T-cell (primary cell): ENCODE measurements around the gene KIAA2012. TPM values are rescaled to one million over a fixed set of nuclear protein-coding genes. Genes with fewer than 3 reads are reported as not detected.

ENCODE experiments used
- ATAC-seq, 4 experiments: fragments of 200-7000 bp in 3 of 4; fragments of 150-1000 bp in 1 of 4; cut with Tn5 transposase; replicated peaks in 1 of 4; 1 replicate in 3 of 4; 2 replicates in 1 of 4; pipeline ENCODE4 v1.10.0; 2021; ENCODE audit warnings: moderate library complexity in 3 of 4, mild to moderate bottlenecking in 2 of 4, moderate number of reproducible peaks in 1 of 4
- CTCF ChIA-PET, 2 donors: fragments of 300-600 bp; sonication (Branson Sonifier 250); formaldehyde crosslinking; loops; one replicate each; lab custom pipeline; 2022; ENCODE audit warnings: antibody characterized with exemption in 2 of 2; lab: Charles Lee
- POLR2A ChIA-PET, 2 donors: fragments of 300-600 bp; sonication (Branson Sonifier 250); formaldehyde crosslinking; loops; one replicate each; lab custom pipeline; 2022; ENCODE audit warnings: antibody characterized with exemption in 2 of 2; lab: Charles Lee
- DNase-seq, 35 experiments: peaks; one replicate each; pipeline versions ENCODE4 v3.0.0 to v3.0.0-alpha.2; 2013 to 2023
- H3K27ac ChIP-seq: one replicate; pipeline ENCODE4 v1.5.1; 2013; ENCODE audit warnings: low read length
- H3K27me3 ChIP-seq, 2 experiments: replicated peaks in 1 of 2; 1 replicate in 1 of 2; 2 replicates in 1 of 2; pipeline versions ENCODE4 v1.6.1 to v1.7.0; 2013; ENCODE audit warnings: low read length in 1 of 2, mixed read lengths in 1 of 2; ENCODE audit not compliant: control insufficient read depth in 2 of 2, insufficient read depth in 2 of 2; ENCODE audit errors: extremely low read depth in 1 of 2
- H3K36me3 ChIP-seq, 2 donors: 1 replicate in 1 of 2; 2 replicates in 1 of 2; pipeline versions ENCODE4 v1.6.1 to v1.7.0; 2013; ENCODE audit warnings: low read length in 1 of 2; ENCODE audit not compliant: control insufficient read depth in 2 of 2, insufficient read depth in 1 of 2; ENCODE audit errors: extremely low read depth in 1 of 2
- H3K4me1 ChIP-seq, 2 experiments: 1 replicate in 1 of 2; 2 replicates in 1 of 2; pipeline versions ENCODE4 v1.6.1 to v1.7.0; 2013; ENCODE audit warnings: low read length in 2 of 2, mixed read lengths in 1 of 2; ENCODE audit not compliant: insufficient read depth in 2 of 2, control insufficient read depth in 1 of 2; ENCODE audit errors: extremely low read depth in 1 of 2
- H3K4me3 ChIP-seq, 2 donors: 1 replicate in 1 of 2; 2 replicates in 1 of 2; pipeline versions ENCODE4 v1.5.1 to v1.7.0; 2013; ENCODE audit warnings: mild to moderate bottlenecking in 2 of 2, low read length in 1 of 2, moderate library complexity in 1 of 2; ENCODE audit not compliant: control insufficient read depth in 1 of 2; ENCODE audit errors: extremely low read depth in 1 of 2
- H3K9me3 ChIP-seq: 2 replicates; pipeline ENCODE4 v1.7.0; 2013
- H3K27ac Mint-ChIP-seq, 2 donors: one replicate each; pipeline ENCODE4 v1.8.0; 2020 to 2021; ENCODE audit warnings: mild to moderate bottlenecking in 2 of 2, mixed read lengths in 2 of 2
- H3K27me3 Mint-ChIP-seq, 2 donors: one replicate each; pipeline ENCODE4 v1.8.0; 2021 to 2022; ENCODE audit warnings: mixed read lengths in 2 of 2
- H3K36me3 Mint-ChIP-seq: one replicate; pipeline ENCODE4 v1.8.0; 2021; ENCODE audit warnings: mixed read lengths
- H3K4me1 Mint-ChIP-seq, 3 donors: one replicate each; pipeline ENCODE4 v1.8.0; 2020 to 2022; ENCODE audit warnings: mixed read lengths in 3 of 3, mild to moderate bottlenecking in 1 of 3
- H3K4me3 Mint-ChIP-seq, 3 donors: one replicate each; pipeline ENCODE4 v1.8.0; 2020 to 2022; ENCODE audit warnings: mild to moderate bottlenecking in 3 of 3, mixed read lengths in 3 of 3, moderate library complexity in 3 of 3
- H3K9me3 Mint-ChIP-seq, 3 donors: one replicate each; pipeline ENCODE4 v1.8.0; 2020 to 2022; ENCODE audit warnings: mixed read lengths in 3 of 3
- WGBS: methylation state at CpG from one replicate; pipeline ENCODE4 v1.1.5; 2013; ENCODE audit warnings: missing lambda C conversion rate; ENCODE audit not compliant: insufficient coverage; 5-methylcytosine and 5-hydroxymethylcytosine counted together
- total RNA-seq, 35 experiments: library from RNA in 6 of 35; stranded (reverse) in 6 of 35; fragments of 120-200 nt in 1 of 35; gene quantifications; one replicate each; pipeline versions ENCODE4 v1.2.1 to v1.2.4 and lab custom pipeline; 2013 to 2026

The KIAA2012 gene
- total RNA-seq, 5 donors from 2014 or later (not counting 1 experiment from before 2014, with no cell fraction given) = not detected

GRCh38 chr2:202060218-202060617 lies 12.8 kb upstream of the KIAA2012 start:
- H3K4me1 ChIP-seq = no peaks in the 10 kb centered on the region
- WGBS = no CpG with 5 or more reads among the region's 3 CpGs
- peaks cover 0 to 13% of the 10 kb centered on the region in 2 experiments for H3K27me3 ChIP-seq
- no peaks in the 10 kb centered on the region for H3K4me1 Mint-ChIP-seq
- peaks cover 18 to 38% of the 10 kb centered on the region in 2 donors for H3K27me3 Mint-ChIP-seq
- H3K4me3 Mint-ChIP-seq = no peak overlapping the region
- H3K27ac ChIP-seq = no peak overlapping the region
- no peak overlapping the region for H3K27ac Mint-ChIP-seq
- H3K36me3 ChIP-seq = no peaks in the 10 kb centered on the region
- POLR2A ChIA-PET = no interaction called here
- CTCF ChIA-PET = interaction anchor here in 1 of 2 donors (0.6 kb wide), 1 partner anchor 1535 kb away, joined by 4 read pairs; no protein-coding TSS in a partner anchor
- DNase-seq (no peak), ATAC-seq (no peak)
- no peak overlapping the region for H3K4me3 ChIP-seq
- H3K36me3 Mint-ChIP-seq = no peaks in the 10 kb centered on the region
- no peaks in the 10 kb centered on the region for H3K9me3 ChIP-seq
- no peaks in the 10 kb centered on the region for H3K9me3 Mint-ChIP-seq

DNA sequence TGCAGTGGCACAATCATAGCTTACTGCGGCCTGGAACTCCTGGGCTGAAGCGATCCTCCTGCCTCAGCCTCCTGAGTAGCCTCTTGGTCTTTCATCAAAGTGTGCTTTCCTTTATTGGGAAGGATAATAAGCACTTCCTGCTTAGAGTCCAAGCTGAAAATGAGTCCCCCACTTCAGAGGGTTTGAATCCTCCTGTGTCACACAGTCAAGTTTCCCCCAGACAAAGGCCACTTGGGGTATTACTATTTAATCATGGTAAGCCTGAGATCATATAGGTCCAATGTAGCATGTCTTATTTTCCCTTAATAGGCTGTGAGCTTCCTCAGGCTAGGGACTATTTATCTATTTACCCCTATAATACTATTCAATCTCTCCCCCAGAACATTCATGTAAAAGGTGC lies 11.4 kb upstream of the KIAA2012 start:
- Mint-ChIP-seq H3K9me3 (no peaks in the 10 kb centered on the region), H3K27ac (no peak overlapping the region), H3K4me1 (no peaks in the 10 kb centered on the region), H3K36me3 (no peaks in the 10 kb centered on the region), H3K4me3 (no peak overlapping the region), H3K27me3 (peaks cover 10 to 32% of the 10 kb centered on the region in 2 donors)
- WGBS = 100% methylated on average over 1 of the region's 2 CpGs
- no peaks in the 10 kb centered on the region for H3K36me3 ChIP-seq
- no peak overlapping the region for H3K27ac ChIP-seq
- no peaks in the 10 kb centered on the region for H3K4me1 ChIP-seq
- H3K4me3 ChIP-seq = no peak overlapping the region
- DNase-seq (no peak), ATAC-seq (no peak)
- CTCF ChIA-PET = interaction anchor here in 1 of 2 donors (0.5 to 0.6 kb wide), 2 partner anchors 466 to 994 kb away, joined by 3 read pairs; no protein-coding TSS in a partner anchor
- peaks cover 0 to 11% of the 10 kb centered on the region in 2 experiments for H3K27me3 ChIP-seq
- POLR2A ChIA-PET = interaction anchor here in 1 of 2 donors (0.6 kb wide), 1 partner anchor 1461 kb away, joined by 16 read pairs; no protein-coding TSS in a partner anchor
- H3K9me3 ChIP-seq = no peaks in the 10 kb centered on the region

- POLR2A ChIA-PET = no interaction called here
- no peaks in the 10 kb centered on the region for H3K4me1 ChIP-seq
- peaks cover 8 to 18% of the 10 kb centered on the region in 2 donors for H3K27me3 Mint-ChIP-seq
These were observed 8.7 kb upstream of the KIAA2012 start for GRCh38 chr2:202064171-202064880.

GRCh38 chr2:202064881-202065230 lies 8.2 kb upstream of the KIAA2012 start:
- H3K36me3 Mint-ChIP-seq = no peaks in the 10 kb centered on the region
- H3K27me3 ChIP-seq = peaks cover 0 to 8% of the 10 kb centered on the region in 2 experiments
- H3K4me3 ChIP-seq = no peak overlapping the region
- peaks cover 3 to 18% of the 10 kb centered on the region in 2 donors for H3K27me3 Mint-ChIP-seq
- ATAC-seq = no peak
- no peak overlapping the region for H3K27ac ChIP-seq
- no peaks in the 10 kb centered on the region for H3K9me3 Mint-ChIP-seq
- no CpG with 5 or more reads among the region's 3 CpGs for WGBS
- no peak overlapping the region for H3K27ac Mint-ChIP-seq
- DNase-seq = no peak
- no peaks in the 10 kb centered on the region for H3K4me1 Mint-ChIP-seq
- ChIA-PET POLR2A (no interaction called here), CTCF (no interaction called here)
- H3K4me3 Mint-ChIP-seq = no peak overlapping the region
- H3K9me3 ChIP-seq = no peaks in the 10 kb centered on the region
- H3K4me1 ChIP-seq = no peaks in the 10 kb centered on the region
- H3K36me3 ChIP-seq = no peaks in the 10 kb centered on the region

More at GRCh38 chr2:202064171-202064880, 8.7 kb upstream of the KIAA2012 start:
- Mint-ChIP-seq H3K36me3 (no peaks in the 10 kb centered on the region), H3K4me3 (no peak overlapping the region), H3K9me3 (no peaks in the 10 kb centered on the region), H3K4me1 (no peaks in the 10 kb centered on the region), H3K27ac (no peak overlapping the region)
- Histone ChIP-seq H3K4me3 (no peak overlapping the region), H3K27me3 (peaks cover 0 to 8% of the 10 kb centered on the region in 2 experiments), H3K36me3 (no peaks in the 10 kb centered on the region), H3K27ac (no peak overlapping the region), H3K9me3 (no peaks in the 10 kb centered on the region)
- WGBS = 54% methylated on average over 3 of the region's 3 CpGs
- no peak for ATAC-seq
- CTCF ChIA-PET = no interaction called here
- DNase-seq = no peak

- Histone ChIP-seq H3K36me3 (no peaks in the 10 kb centered on the region), H3K9me3 (no peaks in the 10 kb centered on the region), H3K27ac (no peak overlapping the region), H3K4me3 (no peak overlapping the region), H3K4me1 (no peaks in the 10 kb centered on the region), H3K27me3 (peaks cover 0 to 6% of the 10 kb centered on the region in 2 experiments)
- ChIA-PET POLR2A (interaction anchor here in 1 of 2 donors (0.6 kb wide), 1 partner anchor 291 kb away, joined by 3 read pairs; no protein-coding TSS in a partner anchor), CTCF (no interaction called here)
- WGBS = no CpG with 5 or more reads among the region's 3 CpGs
- ATAC-seq (no peak), DNase-seq (no peak)
- no peaks in the 10 kb centered on the region for H3K36me3 Mint-ChIP-seq
- no peaks in the 10 kb centered on the region for H3K9me3 Mint-ChIP-seq
- no peaks in the 10 kb centered on the region for H3K4me1 Mint-ChIP-seq
- H3K27me3 Mint-ChIP-seq = peaks cover 3 to 14% of the 10 kb centered on the region in 2 donors
- H3K27ac Mint-ChIP-seq = no peak overlapping the region
- no peak overlapping the region for H3K4me3 Mint-ChIP-seq
These were observed 7.2 kb upstream of the KIAA2012 start for GRCh38 chr2:202065876-202066275.

DNA sequence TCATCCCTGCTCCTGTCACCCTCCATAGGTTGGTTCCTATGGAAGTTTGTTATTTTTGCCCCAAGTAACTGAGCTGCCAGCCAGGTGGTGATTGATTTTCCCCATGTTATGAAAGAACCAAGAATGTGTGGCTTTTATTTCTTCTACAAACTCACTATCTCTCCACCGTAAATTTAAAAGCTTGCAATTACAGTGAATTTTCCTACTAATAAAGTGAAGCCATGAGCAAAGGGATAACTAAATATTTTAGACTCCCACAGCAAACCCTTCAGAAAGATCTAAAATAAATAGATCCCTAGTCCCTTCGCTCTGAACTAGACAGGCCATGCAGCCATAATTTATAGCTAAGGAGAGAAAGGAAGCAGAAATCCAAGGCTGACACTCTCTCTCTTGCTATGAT lies 6.2 kb upstream of the KIAA2012 start:
- POLR2A ChIA-PET = no interaction called here
- H3K9me3 Mint-ChIP-seq = no peaks in the 10 kb centered on the region
- Histone ChIP-seq H3K4me3 (no peak overlapping the region), H3K9me3 (no peaks in the 10 kb centered on the region), H3K36me3 (no peaks in the 10 kb centered on the region), H3K4me1 (no peaks in the 10 kb centered on the region), H3K27ac (no peak overlapping the region), H3K27me3 (peaks cover 0 to 6% of the 10 kb centered on the region in 2 experiments)
- no peak overlapping the region for H3K4me3 Mint-ChIP-seq
- CTCF ChIA-PET = no interaction called here
- peaks cover 3 to 14% of the 10 kb centered on the region in 2 donors for H3K27me3 Mint-ChIP-seq
- H3K36me3 Mint-ChIP-seq = no peaks in the 10 kb centered on the region
- DNase-seq (no peak), ATAC-seq (no peak)
- no peak overlapping the region for H3K27ac Mint-ChIP-seq
- WGBS = no CpG with 5 or more reads among the region's 2 CpGs
- H3K4me1 Mint-ChIP-seq = no peaks in the 10 kb centered on the region
